ENCODE results near the gene PSMD7.

PSMD7 gene

DNA sequence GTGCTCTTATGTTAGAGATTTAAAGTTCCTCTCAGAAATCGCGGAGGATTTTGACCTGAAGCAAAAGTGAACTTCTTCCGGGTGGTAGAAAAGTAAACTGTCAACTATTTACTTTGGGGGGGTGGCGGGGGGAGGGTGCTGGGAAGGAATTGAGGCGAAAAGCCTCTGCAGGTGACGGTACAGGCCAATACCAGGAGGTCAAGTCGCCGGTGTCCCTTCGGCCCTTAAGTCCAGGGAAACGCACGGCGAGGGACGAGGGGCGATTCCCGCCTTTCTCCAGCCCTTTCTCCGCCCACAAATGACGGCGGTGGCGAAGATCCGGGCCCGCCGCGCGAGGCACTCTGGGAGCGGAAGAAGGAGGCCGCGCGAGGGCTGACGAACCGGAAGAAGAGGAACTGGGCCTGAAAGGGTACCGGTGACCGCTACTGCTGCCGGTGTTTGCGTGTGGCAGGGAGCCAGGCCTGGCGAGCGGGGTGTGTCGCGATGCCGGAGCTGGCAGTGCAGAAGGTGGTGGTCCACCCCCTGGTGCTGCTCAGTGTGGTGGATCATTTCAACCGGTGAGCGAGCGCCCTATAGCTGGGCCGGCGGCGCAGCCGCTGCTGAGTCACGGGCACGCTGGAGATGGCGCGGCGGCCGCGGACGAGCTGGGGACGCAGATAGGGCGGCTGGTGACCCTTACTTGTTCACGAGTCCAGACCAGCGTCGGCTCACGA, at the start of gene PSMD7:
TSS of gene PSMD7 (plus strand) at position 383 of the 713 bp plus-strand sequence. CDS start at position 484, 101 bp downstream.
- DNase-seq (ENCODE audit: low read depth), result peak; percentile 82

DNA sequence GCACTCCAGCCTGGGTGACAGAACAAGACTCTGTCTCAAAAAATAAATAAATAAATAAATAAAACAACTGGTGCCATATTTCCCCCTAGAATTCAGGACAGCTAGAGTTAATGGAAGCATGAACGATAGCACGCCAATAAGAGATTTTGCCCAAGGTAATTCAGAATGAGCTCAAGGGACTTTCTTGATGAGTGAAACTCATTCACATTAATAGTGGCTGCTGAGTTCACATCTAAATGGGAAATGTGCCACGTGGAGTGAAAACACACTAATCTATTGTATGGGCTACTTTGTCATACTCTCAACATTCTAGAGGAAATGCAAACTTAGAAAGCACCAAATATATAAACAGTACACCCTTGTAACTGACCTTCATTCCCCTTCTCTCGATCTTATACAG, 47.4 kb upstream of the PSMD7 start:
- no peak for DNase-seq (ENCODE audit: low read depth)

DNA sequence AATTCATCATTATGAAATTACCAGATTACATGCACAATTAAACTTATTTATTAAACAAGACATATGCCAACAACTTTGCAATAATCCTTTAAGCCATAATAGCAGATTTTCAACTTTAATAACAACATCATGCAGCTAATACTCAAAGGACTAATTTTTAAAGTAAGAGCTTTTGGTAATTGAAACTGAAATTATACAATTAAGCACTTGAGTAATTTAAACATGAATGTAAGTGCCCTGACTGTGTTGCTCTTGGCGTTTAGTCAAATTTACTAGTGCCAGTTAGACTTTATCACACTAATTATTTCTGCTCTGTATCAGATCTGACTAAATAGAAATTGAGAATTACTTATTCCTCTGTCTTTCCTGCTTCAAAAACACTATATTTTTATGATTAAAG, 46.8 kb upstream of the PSMD7 start:
- DNase-seq (ENCODE audit: low read depth), result no peak

DNA sequence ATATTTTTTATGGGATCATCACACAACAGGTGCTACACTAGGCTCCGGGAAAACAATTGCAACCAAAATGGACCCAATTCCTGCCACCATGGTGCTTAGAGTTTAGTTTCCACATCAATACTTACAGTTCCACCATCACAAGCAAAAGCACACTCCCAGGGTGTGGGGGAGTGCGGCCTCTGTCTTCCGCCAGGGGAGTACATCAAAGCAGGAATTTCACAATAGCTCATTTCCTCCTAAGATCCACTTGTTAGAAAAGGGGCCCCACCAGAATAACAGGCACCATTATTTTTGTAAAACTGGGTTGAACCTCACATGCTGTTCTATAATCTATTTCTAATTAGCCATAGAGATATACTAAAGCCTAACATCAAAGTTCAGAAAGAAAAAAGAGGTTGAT, 44.3 kb upstream of the PSMD7 start:
- DNase-seq (ENCODE audit: low read depth), result no peak

DNA sequence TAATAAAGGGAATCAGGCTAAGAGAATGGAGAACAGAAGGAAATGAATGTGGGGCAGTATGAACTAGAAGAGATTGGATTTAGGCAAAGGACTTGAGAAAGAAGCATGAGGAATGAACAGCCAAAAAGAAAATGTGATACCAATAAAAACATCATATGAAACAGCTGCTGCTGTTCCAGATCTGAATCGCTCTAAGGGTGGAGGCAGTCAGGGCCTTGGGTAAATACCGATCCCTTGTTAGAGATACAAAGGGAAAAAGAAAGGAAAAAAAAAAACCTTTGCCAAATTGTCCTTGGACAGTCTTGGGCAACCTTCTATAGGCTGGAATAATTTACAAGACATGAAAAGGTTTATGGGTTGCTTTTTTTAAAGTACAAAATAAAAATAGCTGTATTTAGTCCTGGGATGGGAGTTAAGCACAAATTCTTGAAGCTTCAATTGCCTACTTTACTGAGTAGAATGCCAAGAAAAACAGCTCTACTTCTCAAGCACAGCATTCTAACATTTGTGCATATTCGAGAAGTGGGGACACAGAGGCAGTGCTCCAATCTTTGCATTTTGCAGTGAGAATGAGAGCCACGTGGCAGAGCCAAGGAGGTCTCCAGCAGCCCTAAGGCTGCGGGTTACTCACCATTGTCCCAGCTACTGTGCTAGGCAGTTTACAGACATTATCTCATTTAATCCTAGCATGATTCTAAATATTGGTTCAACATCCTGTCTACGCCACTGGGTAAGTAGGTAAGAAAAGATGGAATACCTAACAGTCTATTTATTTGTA, 43.3 kb upstream of the PSMD7 start:
- DNase-seq (ENCODE audit: low read depth), result no peak

DNA sequence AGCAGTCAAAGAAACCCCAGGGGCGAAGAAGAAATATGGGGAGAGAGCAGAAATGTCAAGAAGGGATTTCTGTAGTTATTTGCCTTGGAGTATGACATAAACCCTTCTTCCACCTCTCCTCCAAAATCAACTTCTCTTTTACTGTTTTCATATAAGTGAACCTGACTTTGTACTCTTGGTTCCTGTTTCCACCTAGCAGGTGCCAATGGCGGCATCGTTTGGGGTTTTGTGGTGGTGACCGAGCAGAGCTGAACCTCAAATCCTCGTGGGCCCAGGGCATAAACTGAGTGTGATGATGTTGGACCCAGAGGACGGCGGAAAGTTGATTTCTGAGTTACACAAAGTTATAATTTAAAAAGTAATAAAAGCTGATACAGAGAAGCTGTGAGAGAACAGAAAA, 39.6 kb upstream of the PSMD7 start:
- no peak for DNase-seq (ENCODE audit: low read depth)

DNA sequence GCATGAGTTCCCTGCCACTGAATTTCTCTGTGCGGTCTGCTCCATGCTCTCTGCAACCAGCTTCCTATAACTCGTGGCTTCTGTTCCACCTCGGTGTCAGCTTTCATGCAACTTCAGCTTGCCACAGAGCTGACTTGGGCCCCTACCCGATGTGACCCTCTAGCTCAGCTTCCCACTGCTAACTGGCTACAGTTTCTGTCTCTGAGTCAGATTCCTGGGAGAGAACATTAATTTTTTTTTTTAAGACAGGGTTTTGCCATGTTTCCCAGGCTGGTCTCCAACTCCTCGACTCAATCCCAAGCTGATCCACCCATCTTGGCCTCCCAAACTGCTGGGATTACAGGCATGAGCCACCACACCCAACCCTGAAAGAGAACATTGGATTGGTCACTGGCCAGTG, 35.5 kb upstream of the PSMD7 start:
- no peak for DNase-seq (ENCODE audit: low read depth)

DNA sequence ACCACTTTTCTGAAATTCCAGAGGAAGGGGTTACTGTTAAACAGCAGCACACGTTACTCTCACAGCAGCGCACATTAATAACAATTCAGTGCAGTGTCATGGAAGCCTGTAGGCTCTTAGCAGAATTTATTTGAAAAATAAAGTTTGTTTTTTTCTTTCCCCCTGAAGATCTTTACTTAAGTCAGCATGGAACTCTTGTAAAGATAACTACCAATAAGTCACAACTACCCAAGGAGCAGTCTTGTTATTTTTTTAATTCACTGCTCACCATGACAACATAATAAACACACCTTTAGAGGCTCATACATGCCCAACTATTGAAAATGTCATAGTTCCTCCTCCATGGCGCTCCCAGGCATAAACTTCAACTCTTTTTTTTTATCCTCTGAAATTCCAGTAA, 31.8 kb upstream of the PSMD7 start:
- no peak for DNase-seq (ENCODE audit: low read depth)

DNA sequence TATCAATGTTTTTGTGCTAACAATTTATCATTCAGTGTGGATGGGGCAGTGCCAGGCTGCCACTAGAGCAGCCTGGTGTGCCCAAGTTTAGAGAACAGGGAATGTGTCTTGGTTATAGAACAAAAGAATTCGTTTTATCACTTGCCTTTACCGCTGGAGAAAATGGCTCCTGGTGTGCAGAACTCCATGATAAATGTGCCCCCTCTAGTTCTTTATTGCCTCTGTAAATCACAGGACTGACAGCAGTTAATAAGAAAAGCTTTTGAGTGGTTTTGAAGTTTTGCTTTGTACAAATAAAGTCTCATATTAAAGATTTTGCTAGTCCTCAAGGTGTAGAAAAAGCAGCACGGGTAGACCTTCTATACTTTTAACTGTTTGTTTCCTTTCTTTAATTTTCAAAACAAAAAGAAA, 28.2 kb upstream of the PSMD7 start:
- no peak for DNase-seq (ENCODE audit: low read depth)

DNA sequence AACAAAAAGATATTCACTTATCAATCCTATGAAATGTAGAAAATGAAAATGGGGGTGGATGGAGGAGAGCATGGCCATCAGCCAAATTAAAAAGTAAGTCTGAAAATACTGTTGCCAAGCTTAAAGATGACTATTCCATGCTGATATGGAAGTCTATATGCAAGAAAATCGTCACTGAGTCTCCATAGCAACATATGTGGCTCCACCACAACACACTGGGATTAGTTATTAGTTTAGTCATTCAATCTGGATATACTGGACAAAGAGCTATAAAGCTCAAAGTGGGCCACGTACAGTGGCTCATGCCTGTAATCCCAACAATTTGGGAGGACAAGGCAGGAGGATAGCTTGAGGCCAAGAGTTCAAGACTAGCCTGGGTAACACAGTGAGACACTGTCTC, 24.7 kb upstream of the PSMD7 start:
- no peak for DNase-seq (ENCODE audit: low read depth)

DNA sequence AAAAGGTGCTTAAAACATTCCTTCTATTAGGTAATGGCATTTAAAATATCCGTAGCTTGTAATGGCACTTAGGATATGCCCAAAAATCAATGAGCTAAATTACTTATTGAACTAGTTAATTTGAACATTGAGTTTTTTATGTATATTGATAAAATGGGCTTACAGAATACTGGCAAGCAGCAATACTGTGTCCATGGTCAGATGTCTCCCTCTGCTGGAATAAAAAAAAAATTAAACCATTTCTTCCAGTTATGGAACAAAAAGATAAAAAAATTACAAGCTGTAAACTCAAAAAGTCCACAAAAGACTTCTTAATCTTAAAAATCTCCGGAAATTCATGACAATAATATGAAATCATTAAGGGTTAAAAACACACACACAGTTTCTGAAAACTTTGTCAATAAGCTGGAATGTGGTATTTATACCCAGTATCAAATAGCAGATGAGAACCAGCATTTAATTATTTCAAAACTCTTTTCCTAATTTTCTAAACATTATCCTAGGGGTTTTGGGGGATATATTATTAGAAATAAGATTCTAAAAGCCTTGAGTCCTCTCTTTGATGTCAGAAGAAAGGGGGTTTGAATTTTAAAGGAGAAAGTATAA, 21.5 kb upstream of the PSMD7 start:
- no peak for DNase-seq (ENCODE audit: low read depth)

DNA sequence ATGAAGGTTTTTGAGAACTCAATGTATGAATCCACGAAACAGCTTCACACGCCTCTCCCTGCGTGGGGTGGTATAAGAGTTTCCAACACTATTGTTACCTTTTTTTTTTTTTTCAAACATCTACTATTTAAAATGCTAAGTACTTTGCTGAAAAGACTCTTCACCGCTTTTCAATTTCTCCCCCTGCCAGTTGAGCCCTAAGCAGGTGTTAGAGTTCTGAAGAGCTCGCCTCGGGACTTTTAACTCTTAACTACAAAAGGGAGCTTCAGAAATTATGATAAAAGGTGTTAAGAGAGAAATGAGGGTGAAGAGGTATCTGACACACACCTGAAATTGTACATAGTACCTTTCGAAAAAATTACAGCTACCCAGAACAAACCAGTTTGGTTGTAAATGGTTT, 20.9 kb upstream of the PSMD7 start:
- DNase-seq (ENCODE audit: low read depth), result no peak

DNA sequence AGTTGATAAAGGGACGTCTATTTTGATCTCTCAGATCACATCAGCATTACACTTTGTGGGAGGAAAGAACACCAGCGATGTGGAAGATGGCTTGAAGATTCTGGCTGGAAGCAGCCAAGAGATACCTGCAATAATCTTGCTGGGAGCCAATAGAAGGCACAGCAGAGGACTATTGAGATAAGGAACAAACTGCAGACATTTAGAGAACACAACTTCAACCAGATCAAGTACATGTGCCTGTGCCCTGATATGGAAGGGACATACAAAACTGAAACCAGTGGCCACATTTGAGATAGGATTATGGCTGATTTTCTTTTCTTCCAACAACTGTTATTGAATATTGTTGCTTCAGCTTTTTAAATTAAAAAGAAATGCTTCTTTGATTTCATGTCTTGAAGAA, 18.6 kb upstream of the PSMD7 start:
- DNase-seq (ENCODE audit: low read depth), result no peak

DNA sequence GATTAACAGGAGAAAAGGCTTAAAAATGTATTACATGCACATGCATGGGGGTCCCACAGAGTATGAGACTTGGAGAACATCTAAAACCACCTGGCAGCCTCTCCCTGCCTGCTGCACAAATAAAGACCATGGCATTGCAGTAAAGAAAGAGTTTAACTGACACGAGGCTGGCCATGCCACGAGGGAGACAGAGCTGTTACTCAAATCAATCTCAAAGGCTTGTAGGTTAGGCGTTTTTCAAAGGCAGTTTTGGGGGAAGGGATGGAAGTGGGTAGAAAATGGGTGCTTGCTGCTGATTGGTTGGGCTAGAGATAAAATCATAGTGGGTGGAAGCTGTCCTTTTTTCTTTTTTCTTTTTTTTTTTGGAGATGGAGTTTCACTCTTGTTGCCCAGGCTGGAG, 17.3 kb upstream of the PSMD7 start:
- no peak for DNase-seq (ENCODE audit: low read depth)

DNA sequence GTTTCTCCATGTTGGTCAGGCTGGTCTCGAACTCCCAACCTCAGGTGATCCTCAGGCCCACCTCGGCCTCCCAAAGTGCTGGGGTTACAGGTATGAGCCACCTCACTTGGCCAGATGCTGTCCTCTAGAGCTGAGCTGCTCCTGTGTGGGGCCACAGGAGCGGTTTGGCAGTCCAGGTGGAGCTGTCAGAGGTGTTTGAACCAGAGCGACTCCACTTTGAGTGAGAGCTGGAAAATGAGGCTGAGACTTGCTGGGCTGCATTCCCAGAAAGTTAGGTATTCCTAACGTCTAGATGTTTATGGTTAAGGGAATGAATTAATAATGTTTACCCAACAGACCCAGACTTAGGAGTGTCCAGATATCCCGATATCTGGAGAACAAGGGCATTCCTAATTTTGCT, 16.8 kb upstream of the PSMD7 start:
- no peak for DNase-seq (ENCODE audit: low read depth)

DNA sequence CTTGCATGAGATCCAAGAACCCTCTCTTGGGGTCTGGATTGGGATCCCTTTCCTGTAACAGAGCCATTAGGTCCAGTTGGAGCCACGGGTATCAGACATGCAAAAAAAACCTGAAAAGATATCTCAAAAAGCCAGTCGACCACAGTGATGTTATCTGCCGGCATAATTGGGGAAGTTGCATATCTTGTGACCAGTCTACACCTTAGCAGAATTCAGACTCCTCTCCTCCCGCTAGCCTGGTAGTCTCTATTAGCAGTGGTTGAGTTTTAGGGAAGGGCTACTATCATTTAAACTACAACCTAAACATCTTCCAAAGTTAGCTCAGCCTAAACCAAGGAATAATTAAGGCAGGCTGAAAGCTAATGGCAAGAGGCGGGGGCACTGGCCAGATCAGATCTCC, 16.2 kb upstream of the PSMD7 start:
- no peak for DNase-seq (ENCODE audit: low read depth)

DNA sequence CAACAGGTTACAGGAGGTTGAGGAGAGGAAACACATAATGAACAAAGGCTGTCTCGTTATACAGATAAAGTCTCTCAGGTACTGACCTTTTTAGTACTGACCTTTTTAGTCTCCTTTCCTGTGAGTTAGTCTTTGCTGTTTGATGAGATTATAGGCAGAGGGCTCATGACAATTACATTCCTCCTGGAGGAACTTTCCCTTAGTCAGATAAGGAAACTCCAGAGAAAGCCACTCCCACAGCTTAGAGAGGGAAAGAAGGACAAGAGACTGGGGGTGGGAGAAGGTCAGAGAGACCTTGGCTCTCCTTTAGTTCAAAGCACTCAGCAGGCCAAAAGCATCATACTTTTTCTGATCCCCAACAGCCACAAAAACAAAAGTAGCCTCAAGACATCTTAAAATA, 15.3 kb upstream of the PSMD7 start:
- DNase-seq (ENCODE audit: low read depth), result no peak

DNA sequence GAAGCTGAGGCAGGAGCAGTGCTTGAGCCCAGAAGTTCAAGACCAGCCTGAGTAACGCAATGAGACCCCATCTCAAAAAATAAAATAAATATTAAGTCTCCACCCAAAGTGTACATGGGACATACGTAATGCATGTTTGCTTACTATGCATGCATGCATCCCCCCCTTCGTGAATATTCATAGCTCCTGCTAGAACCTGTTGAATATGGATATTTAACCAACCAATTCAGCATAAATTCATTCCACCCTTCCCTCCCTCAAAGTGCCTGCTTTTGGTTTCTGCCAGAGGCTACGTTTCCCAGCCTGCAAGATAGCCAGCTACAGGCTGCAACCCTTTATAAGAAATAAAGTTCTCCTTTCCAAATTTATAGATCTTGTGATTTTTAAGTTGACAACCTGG, 12.9 kb upstream of the PSMD7 start:
- DNase-seq (ENCODE audit: low read depth), result no peak

DNA sequence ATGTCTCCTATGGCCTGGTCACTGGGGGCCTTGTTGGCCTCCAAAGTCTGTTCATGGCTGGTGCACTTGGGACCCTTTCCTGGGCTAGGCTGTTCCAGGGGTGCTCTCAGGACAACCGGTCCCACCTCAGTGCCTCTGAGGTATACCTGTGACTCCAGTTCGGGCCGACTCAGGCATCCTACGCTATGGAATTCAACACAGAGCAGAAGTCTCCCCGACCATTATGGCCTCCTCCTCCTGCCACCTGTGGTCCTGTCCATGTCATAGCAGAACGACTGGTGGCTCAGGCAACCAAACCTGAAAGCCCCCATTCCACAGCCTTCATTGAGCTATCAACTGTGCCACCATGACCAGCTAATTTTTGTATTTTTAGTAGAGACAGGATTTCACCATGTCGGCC, 8.5 kb upstream of the PSMD7 start:
- no peak for DNase-seq (ENCODE audit: low read depth)

DNA sequence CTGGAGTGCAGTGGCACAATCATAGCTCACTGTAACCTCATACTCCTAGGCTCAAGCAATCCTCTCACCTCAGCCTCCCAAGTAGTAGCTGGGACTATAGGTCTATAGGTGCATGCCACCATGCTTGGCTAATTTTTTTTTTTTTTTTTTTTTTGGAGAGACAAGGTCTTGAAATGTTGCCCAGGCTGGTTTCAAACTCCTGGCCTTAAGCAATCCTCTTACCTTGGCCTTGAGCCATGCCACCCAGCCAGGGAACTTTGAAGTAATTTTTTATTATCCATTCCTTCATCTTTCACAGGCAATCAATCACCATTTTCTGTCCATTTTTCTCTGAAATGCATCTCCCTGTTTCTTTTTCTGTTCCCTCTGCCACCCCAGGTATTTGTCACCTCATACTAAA, 6.3 kb upstream of the PSMD7 start:
- no peak for DNase-seq (ENCODE audit: low read depth)

DNA sequence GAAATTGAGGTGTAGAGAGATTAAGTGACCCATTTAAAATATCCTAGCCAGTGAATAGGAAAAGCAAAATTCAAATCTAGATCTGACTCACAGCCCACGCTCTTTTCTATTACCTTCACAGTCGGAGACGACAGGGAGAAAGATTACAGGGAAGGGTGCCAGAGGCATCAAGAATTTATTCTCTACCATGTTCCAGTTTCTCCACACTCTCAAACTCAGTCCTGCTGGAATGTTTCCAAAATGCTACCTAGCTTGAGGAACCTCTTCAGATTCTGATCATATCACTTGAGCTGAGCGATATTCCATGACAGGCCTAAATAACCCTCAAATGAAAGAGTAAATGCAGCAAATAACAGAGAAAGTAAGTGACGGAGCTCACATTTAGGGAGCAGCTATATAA, 5.4 kb upstream of the PSMD7 start:
- DNase-seq (ENCODE audit: low read depth), result no peak

DNA sequence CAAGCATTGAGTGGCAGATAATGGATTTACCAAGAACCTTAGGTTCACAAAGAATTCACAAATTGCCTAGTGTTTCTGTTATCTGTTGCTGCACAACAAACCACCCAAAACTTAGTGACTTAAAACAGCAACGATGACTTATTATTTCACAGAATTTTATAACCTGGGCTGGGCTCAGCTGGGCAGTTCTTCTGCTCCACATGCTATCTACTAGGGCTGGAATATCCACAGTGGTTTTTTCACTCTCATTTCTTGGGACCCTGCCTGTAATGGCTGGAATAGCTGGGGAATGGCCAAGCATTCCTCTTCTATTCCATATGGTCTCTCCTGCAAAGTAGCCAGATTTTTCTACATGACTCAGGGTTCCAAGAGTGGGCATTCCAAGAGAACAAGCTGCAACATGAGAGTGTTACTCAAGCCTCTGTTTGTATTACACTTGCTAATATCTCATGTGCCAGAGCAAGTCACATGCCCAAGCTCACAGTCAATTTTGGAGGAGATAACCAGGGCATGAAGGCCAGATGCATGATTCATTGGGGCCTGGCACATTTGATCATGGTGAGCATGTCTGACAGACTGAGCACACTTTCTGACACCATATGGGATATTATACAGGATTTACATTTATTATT, 4.9 kb upstream of the PSMD7 start:
- DNase-seq (ENCODE audit: low read depth), result no peak

DNA sequence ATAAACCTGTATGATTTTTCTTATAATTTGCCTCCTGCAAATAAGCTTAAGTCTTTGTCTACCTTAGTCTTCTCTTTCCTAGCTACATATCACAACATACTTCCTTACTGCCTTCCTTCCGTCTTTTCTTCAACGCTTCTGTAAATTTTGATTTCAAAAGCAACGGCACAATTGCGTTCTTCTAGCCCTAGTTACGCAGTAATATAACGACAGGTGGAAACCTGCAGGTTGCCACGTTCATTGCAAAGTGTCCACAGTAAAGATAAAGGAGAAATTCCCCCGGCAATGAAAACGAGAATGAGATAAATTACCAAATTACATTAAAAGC, 546 bp upstream of the PSMD7 start:
- DNase-seq (ENCODE audit: low read depth), result no peak
